ENCODE measurements around the gene TCEAL5.
"Not testable (repeated sequence)": the region's sequence is repeated elsewhere in the genome, so short reads cannot be mapped to it uniquely, and the experiment has no call there.

The TCEAL5 gene, protein sequence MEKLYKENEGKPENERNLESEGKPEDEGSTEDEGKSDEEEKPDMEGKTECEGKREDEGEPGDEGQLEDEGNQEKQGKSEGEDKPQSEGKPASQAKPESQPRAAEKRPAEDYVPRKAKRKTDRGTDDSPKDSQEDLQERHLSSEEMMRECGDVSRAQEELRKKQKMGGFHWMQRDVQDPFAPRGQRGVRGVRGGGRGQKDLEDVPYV

DNA sequence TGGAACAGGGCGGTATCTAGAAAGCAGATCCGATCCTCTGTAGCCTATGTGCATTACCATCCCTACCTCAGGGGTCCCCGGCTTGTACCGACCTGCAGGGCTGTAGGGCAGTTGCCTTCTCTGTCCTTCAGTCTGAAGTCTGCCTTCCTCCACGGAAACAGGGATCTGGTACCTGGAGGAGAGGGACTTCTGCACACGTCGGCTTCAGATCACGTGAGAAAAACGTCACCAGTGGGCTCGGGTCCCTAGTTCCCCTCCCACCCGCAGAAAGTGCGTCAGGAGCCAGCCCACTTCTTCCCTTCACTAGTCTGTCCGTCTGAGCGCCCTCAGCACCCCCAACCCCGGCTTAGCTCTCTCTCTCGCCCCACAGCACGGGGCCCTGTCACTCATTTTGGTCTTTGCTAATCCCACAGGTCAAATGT is at the start of gene TCEAL5:
Gene TCEAL5, minus strand, starts transcription at position 170 of the 422 bp plus-strand sequence. CDS start 2,187 bp downstream, outside the sequence.
- DNase-seq (ENCODE audit: low read depth) = no peak

DNA sequence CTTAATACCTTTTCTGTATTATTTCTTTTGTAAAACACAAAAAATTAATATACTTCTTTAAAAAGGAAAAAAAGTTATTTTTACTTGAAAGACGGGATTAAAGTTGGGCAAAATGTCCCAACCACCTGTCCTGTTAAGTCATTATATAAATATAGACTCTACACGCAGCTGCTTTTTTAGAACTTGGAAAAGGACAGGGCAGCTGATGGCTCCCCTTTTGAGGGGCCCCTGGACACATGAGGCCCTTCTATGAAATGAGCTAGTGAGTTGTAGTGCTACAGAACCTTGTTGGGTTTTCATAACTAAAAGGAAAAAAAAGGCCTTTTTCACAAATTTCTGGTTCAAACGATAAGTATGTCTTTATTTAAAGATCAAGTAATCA is 34.8 kb upstream of the TCEAL5 start:
- no peak for DNase-seq (ENCODE audit: low read depth)

DNA sequence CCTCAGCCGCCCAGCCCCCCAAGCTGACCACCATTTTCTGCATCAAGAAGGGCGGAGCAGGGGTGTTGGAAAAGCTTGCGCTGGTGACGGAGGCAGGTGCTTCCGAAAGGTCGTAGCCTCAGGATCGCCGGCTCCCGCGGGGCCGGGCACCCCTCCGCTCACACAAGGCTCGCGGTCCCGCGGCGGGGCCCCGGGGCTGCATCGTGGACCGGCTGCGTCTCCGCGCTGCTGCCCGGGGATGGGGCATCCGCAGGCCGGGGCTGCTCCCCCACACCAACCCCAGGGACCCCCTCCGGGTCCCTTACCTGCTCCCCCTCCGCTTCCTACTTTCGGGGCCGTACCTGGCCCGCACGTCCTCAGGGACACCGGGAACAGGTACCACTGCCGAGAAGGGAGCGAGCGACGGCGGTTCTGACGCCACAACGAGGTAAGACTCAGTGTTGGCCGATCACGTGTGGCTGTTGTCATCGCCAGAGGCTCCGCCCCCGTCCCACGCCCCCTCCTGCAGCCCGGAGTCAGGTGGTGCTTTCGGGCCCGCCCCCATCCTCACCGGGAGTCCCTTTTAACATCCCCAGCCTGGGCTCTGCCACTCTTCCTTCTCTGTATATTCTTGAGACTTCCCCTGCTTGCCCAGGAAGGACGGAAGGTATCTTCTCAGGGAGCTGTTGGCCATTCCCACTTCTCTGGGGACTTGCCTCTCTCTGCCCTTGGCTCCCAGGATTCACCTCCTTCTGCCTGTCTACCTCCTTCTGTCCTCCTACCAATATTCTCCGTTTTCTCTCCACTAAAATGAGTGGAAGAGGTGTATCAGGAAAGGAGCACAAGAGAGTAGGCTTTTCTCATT is 34.2 kb upstream of the TCEAL5 start, which contains the start of gene BEX2:
Gene BEX2, minus strand, starts transcription at position 436 of the 844 bp plus-strand sequence. CDS start 1,014 bp downstream, outside the sequence.
- peak; percentile 68 for DNase-seq (ENCODE audit: low read depth)

DNA sequence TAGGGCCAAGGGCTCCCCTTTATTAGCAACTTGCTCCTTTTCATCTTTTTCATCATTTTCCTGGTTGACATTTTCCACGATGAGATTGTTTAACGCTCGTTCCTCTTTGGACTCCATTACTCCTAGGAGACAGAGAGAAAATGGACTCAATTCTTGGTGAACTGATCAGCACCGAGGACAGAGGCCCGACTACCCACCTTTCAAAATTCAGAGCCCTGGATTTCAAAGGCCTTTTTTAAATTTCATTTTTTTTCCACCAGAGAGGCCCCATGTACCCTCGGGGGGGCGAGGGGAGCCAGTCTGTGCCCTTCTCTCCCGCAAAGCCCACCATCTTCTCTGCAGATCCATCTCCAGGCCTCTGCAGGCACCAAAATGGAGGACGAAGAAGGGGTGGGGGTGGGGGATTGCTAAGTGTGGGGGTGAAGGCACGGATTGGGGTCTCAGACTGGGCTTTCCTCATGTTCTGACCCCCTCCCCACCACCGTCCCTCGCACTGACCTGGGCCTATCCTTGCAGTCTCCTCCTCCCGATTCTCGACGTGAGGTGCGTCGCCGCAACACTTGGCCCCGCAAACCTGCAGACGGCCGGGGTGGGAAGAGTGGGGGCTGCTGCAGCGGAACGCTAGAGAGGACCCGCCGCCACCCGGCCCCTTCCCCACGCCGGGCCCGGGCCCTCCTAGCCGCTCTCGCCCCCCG is 33.5 kb upstream of the TCEAL5 start:
- DNase-seq (ENCODE audit: low read depth) = no peak

DNA sequence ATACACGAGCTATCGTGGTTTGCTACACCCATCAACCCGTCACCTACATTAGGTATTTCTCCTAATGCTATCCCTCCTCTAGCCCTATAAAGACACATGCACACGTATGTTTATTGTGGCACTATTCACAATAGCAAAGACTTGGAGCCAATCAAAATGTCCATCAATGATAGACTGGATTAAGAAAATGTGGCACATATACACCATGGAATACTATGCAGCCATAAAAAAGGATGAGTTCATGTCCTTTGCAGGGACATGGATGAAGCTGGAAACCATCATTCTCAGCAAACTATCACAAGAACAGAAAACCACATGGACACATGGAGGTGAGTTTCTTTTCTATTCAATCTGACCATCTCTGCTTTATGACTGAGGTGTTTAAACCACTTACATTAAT is 29.1 kb upstream of the TCEAL5 start:
- not testable (repeated sequence) for DNase-seq (ENCODE audit: low read depth)

DNA sequence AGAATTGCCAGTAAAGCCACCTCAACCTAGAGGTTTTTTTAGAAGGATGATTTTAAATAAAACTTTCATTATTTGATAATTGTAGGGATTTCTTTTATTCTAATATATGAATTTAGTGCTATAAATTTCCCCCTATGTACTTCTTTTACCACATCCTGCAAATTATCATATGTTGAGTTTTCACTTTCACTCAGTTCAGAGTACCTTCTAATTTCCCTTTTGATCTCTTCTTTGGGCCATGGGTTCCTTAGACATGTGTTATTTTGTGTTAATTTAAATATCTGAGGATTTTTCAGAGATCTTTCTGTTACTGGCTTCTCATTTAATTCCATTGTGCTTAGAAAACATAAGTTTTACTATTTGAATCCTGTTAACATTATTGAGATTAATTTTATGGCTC is 28.2 kb upstream of the TCEAL5 start:
- DNase-seq (ENCODE audit: low read depth) = no peak

DNA sequence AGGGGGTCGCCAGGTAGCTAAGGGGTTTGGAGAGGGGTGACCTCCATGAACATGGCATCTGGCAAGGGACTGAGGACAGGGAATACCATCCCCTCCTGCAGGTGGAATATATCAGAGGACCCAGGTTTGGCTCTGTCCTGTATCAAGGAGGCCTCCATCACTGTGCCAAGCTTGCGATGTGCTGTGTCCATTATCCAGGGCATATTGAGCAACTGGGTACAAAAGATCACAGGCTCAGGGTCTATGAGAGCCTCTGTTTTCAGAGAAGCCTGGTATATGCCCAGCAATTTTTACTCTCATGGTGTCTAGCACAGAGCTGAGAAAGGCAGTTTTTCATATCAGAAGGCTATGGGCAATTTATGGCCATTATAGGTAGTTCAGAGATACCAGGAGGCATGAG is 16.6 kb upstream of the TCEAL5 start:
- no peak for DNase-seq (ENCODE audit: low read depth)

DNA sequence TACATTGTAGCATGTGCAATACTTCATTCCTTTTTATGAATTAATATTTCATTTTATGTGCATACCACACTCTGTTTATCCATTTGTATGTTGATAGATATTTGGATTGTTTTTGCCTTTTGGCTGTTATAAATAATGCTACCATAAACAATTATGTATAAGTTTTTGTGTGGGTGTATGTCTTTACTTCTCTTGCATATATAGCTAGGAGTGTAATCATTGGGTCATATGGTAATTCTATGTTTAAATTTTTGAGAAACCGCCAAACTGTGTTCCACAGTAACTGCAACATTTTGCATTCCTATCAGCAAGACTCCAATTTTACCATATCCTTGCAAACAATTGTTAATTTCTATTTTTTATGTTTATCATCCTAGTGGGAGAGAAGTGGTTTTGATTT is 3.1 kb upstream of the TCEAL5 start:
- no peak for DNase-seq (ENCODE audit: low read depth)

DNA sequence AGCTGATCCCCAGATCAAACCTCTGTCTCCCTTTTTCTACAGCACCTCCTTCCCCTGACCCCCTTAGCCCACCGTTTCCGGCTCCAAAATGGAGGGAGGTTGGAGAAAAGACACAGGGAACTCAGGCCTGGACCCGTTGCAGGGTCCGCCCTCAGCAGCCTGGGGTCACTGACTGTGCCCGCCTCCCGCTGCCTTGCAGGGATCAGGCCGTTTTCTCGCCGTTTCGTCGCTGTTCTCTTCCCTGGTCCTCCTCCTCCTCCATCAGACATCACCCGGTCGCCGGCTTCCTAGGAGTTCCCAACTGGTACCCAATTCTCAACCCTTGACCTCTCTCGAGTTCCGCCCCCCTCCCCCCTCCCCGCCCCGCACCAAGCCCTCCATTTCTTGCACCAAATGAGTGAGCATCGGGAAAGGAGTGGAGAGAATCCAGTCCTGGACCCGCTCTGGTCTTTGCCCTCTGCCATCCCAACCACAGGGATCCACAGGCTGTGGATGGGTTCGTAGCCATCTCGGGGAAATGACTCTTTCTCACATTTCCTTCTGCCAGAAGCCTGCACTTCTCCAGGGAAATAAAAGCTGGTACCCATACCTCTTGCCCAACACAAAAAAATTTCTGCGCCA is 493 bp downstream of the TCEAL5 start:
- DNase-seq (ENCODE audit: low read depth) = no peak

DNA sequence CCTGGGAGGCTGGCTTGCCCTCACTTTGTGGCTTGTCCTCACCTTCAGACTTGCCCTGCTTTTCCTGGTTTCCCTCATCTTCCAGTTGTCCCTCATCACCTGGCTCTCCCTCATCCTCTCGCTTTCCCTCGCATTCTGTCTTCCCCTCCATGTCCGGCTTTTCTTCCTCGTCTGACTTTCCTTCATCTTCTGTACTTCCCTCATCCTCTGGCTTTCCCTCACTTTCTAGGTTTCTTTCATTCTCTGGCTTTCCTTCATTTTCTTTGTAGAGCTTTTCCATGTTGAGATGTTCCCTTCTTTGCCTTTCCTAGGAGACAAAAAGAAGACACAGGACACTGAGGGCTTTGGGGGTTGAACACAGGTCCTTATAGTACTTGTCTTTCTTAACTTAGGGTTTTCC is 2.3 kb downstream of the TCEAL5 start:
- no peak for DNase-seq (ENCODE audit: low read depth)

DNA sequence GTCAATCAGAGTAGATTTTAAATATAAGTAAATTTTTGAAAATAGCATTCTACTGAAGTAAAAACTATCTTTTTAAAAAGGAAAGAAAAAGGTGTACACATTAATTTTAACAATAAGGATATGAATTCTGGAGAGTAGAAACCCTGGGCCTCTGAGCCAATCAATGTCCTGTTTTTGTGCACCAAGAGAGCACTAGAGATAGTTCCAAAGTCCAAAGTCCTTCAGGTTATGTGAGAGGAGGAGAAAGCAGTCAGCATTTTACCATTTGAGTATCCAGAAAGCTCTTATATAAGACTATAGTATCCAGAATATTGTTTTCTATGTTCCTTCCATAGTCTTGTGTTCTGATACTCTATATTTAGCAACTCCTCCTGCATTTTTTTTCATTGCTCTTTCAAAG is 18.3 kb downstream of the TCEAL5 start:
- no peak for DNase-seq (ENCODE audit: low read depth)

DNA sequence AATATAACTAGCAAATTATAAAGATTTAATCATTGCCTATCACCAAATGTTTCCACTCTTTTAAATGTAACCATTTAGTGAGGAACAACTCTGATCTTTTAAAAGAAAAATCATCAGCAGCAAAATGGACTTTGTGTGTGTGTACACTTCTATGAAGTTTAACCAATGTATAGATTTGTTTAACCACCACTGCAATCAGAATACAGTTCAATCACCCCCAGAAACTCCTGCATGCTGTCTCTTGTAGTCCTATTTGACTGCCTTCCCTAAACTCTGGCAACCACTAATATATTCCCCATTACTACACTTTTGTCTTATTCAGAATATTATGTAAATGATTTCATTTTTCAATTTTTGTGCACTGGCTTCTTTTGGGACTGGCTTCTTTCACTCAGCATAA is 19.9 kb downstream of the TCEAL5 start:
- no peak for DNase-seq (ENCODE audit: low read depth)

DNA sequence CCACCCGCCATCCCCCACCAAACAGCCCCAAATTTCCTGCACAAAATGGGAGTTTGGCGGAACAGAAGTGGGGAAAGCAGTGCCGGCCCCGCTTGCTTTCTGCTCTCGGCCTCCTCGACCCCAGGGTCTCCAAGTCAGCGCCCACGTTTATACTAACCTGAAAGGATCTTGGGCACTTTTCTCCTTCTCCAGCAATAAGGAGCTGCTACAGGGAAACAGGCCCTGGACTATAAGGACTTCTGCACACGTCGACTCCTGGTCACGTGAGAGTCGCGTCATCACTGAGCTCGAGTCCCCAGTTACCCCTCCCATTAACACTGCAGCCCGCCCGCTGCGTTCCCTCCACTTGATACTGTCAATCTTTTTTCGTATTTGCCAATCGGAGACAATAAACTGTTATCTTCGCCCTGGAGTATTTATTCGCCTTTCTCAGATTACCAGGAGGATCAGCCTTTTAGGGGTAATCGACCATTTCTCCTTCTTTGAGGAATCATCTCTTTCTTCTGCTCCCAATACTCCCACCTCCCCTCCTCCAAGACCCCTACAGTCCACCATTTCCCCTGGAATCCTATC is 21.5 kb downstream of the TCEAL5 start, which contains the start of gene TCEAL8:
Gene TCEAL8, minus strand, starts transcription at position 235 of the 573 bp plus-strand sequence. CDS start 1,176 bp downstream, outside the sequence.
- DNase-seq (ENCODE audit: low read depth) = peak; percentile 37

DNA sequence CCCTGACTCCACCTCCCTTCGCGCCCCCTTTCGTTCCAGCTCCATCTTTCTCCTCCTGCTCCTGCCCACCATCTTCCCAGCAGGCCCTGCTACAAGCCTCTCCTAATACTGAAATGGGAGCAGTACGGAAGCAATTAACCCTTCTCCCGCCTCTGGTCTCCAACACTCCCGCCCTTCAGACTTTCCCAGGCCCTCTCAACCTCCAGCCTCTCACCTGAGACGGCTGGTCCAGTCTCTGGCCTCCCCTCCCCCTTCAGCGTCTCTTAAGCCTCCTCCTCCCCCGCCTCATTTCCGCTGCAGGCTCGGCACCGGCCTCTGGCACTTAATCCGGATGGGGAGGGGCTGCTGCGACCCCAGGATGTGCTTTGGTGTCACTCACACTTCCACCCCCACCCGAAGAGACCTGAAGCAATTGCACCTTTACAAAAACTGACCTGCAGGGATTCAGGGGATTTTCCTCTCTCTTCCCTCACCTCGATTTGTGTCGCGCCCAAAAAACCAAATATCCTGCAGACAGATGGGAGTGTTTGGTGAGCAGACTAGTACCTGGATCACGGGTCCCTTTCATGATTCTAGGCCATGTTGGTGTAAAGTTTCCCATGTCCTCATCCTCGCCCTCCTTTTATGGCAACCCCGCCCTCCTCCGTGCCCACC is 22.3 kb downstream of the TCEAL5 start:
- peak; percentile 17 for DNase-seq (ENCODE audit: low read depth)

DNA sequence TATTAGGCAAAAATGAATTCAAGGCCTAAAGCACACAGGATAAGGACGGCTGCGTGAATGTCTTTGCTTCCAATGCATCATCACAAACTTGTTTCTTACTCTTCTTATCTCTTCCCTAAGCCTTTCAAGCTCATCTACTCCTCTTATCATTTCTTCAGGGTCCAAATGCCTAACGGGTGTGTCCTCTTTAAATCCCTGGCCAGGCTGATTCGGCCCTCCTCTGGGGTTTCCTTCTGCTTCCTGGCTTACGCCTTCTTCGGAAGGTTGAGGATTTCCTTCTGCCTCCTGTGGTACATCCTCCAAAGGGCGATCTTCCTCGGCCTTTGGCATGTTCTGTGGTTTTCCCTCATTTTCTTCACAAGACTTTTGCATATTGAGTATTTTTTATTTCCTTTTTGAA is 22.9 kb downstream of the TCEAL5 start:
- DNase-seq (ENCODE audit: low read depth) = no peak

DNA sequence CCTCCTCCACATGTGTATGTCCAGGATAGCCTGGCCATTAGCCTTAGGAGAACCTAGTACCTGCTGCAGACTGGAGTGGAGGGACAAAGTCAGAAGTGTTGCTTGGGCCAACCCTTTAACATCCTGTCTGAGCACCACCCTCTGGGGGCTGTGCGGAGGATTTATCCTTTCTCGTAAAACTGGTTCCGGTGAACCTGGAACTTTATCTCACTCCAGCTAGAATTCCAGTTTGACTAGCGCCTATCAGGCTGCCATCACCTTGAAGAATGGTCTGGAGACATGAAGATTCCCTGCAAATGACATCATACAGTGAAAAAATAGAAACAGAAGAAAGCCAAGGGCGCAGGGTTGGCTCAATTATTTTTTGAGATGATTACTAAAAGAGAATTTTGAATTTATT is 25.6 kb downstream of the TCEAL5 start:
- DNase-seq (ENCODE audit: low read depth) = no peak

DNA sequence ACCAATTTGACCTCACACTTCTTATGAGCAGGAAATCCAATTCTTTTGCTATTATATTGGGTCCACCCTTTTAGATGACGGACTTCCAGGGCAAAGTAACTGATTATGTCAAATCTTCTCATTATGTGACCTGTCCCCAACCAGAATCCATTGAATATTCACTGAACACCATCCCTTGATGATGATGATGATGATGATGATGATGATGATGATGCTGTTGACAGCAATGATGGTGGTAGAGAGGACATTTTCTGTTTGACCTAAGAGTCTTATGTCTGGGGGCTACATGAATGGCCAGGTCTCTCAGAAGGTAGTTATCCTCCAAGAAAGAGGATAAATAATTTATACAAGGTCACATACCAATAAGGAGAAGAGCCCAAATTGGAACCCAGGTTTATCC is 26.7 kb downstream of the TCEAL5 start:
- no peak for DNase-seq (ENCODE audit: low read depth)

DNA sequence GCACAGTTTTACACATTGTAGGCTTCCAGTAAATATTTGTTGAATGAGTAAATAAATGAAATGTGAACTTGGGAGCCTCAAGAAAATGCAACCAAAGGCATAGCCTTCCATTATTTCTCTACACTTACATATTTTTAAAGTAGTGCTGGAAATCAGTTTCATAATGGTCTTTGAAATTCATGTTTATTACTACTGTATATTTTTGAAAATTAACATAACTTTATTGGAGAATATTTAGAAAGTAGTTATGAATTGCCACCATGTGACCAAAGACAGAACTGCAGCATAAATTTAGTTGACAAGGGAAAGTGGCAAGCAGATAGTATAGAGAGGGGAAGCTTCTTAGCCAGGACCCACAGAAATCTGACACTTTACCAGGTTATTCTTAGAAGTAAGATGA is 28.0 kb downstream of the TCEAL5 start:
- no peak for DNase-seq (ENCODE audit: low read depth)

DNA sequence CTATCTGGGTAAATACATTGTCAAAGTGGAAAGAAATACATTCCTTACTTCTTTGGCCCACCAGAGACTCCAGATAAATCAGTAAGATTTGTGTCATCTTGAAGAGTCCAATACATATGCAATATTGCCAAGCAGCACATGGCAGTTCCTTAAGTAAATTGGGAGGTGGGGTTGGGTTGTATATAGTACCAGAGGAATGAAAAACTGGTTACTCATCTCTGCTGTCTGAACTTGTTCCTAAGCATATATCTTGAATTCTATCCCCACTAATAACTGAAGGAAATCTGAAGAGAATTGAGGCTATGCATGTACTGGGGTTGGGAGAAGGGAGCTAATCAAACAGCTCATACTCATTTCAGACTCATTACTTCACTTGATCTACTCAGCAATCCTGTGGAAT is 36.4 kb downstream of the TCEAL5 start:
- DNase-seq (ENCODE audit: low read depth) = no peak

DNA sequence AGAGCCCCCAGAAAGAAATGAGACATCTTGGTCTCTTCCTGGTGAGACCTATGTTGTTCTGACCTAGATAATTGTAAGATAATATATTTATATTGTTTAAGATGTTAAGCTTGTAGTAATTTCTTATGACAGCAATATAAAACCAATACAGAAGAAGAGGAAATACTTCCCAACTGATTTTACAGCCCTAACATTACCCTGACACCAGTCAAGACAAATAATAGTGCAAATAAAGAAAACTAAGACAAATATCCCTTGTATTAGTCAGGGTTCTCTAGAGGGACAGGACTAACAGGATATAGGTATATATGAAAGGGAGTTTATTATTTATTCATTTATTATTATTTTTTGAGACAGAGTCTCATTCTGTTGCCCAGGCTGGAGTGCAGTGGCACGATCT is 40.3 kb downstream of the TCEAL5 start:
- no peak for DNase-seq (ENCODE audit: low read depth)

DNA sequence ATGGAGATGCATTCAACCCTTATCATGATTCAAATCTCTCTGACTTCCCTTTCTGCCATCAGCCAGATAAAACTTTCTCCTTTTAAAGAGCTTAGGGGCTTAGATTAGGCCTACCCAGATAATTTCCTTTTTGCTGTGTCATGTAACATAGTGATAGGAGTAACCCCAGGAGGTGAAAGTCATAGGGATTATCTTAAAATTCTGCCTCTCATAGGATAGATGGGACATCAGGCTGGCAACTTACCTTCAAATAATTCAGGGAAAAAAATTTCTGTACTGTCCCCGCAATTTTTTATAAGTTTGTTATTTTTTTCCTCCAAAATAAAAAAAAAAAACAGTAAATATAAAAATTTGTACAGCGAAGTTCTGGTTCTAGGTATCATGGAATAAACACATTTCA is 40.9 kb downstream of the TCEAL5 start:
- DNase-seq (ENCODE audit: low read depth) = not testable (repeated sequence)
